ENCODE measurements around the gene OR10G2.

Gene OR10G2

GRCh38 chr14:21589317-21589716 is 45.4 kb downstream of the OR10G2 start:
- DNase-seq (ENCODE audit: low spot score) = no peak
- no peak for TF ChIP-seq CTCF (IDR thresholded peaks at IDR 0.05; ENCODE audit: extremely low read depth, missing control alignments)
